ENCODE results near the gene ST8SIA4.

Gene ST8SIA4

GRCh38 chr5:100867039-100867562 is 36.0 kb downstream of the ST8SIA4 start:
- DNase-seq, result no peak

GRCh38 chr5:100864931-100865330 is 38.2 kb downstream of the ST8SIA4 start:
- no peak for DNase-seq

- no peak for DNase-seq
These were observed 39.3 kb downstream of the ST8SIA4 start for GRCh38 chr5:100863739-100864138.

DNA sequence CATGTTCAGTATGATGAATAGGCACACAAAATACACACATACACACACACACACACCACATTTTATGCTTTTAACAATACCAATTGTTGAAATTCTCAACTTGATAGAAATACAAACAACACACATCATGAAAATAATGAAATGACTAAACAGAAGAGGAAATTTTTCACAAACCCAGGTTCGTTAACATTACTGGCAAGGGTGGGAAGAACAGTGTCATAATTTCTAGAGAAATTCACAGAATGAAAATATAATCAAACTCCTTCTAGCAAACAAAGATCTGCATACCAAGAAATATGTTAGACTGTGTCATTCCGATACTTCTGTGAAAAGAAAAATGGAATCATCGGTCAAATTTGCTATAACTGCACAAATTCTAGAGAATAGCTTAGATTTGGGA is 41.9 kb downstream of the ST8SIA4 start:
- no peak for DNase-seq

GRCh38 chr5:100860407-100860806 is 42.7 kb downstream of the ST8SIA4 start:
- DNase-seq, result peak in 1 of 2 experiments; percentile 26

DNA sequence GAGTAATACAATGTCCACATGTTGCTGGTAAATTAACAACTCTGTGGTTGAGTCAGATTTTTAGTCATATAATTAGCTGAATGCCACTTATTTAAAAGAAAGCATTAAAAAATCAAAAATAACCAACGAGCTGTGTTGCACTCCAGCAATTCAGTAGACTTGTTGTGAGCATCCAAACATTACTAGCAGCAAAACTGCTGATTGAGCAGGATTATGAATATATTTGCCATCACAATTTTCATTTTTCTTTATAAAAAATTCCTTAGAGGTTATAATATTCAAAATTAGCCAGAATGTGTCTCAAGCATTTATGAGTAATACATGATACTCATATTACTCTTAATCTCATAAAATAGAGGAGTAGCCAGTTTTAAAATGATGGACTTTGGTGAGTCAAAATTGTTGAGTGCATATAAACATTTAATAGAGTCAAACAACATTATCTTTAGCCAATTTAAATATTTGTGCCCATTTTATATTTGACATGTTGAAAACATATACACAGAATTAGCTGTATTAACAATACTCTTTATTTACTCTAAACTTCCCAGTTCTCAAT is 44.0 kb downstream of the ST8SIA4 start:
- no peak for DNase-seq

- DNase-seq, result no peak
These were observed 46.6 kb downstream of the ST8SIA4 start for GRCh38 chr5:100856462-100856861.

DNA sequence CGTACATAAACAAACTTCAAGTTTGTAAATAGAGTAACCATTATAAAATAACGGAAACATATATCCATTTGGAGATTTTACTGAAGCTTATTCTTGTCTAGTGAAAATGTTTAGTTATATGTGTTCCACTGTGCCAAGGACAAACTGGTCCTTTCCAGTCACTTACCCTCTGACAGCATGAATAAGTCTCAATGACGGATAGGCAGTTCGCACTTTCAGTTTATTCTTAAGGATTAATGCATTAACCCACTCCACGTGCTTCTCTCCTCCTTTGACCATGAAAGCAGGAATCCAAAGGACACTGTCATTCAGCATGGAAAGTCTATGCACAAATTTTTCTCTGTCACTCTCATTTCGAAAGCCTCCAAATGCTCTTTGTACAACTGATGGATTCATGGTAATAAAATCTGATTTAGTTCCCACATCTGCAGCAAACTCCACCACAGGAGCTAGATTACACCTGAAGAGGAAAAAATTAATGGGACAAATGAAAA is 47.1 kb downstream of the ST8SIA4 start:
- DNase-seq, result no peak

DNA sequence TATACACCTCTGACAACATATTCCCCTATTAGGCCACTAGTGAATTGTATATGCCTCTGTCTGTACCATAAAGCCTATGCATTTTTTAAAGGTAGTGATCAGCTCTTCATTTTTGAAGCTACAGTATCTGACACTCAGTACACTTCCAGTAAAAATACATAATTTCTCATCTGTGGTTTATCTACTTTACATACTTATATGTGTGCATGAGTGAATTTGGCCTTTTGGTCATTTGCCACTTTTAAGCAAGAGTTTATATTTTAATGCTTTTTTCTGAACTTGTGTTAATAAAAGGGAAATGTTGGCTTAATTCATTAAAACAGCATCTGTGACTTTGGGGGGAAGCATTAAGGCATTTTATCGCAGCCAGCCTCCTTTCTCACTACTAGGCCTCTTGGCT is 47.8 kb downstream of the ST8SIA4 start:
- DNase-seq, result no peak

- no peak for DNase-seq
These were observed 48.5 kb downstream of the ST8SIA4 start for GRCh38 chr5:100854591-100854990.

GRCh38 chr5:100853582-100853981 is 49.5 kb downstream of the ST8SIA4 start:
- DNase-seq, result no peak

DNA sequence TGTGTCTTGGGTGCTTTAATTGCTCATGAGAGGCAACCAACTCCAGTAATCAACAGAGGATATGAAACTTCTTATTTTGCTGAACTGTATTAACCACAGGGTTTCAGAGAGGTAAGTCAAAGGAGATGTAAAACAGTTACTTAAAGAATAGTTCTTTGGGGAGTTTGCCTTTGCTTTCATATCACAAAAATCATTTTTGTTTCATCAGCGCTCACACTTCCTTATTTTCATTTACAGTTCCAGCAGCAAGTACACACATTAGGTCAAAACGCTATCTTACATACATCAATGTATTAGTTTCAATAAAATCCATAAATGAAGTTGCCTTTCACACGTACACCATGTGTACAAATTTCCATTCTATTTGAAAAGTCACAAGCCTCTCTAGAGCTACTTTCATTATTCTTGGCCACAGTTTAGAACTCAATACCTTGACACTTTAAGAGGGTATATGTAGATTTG is 50.1 kb downstream of the ST8SIA4 start:
- no peak for DNase-seq

- no peak for DNase-seq
These were observed 51.0 kb downstream of the ST8SIA4 start for GRCh38 chr5:100852051-100852450.

GRCh38 chr5:100846772-100847171 is 56.3 kb downstream of the ST8SIA4 start:
- no peak for DNase-seq

GRCh38 chr5:100842080-100842479 is 61.0 kb downstream of the ST8SIA4 start:
- no peak for DNase-seq

DNA sequence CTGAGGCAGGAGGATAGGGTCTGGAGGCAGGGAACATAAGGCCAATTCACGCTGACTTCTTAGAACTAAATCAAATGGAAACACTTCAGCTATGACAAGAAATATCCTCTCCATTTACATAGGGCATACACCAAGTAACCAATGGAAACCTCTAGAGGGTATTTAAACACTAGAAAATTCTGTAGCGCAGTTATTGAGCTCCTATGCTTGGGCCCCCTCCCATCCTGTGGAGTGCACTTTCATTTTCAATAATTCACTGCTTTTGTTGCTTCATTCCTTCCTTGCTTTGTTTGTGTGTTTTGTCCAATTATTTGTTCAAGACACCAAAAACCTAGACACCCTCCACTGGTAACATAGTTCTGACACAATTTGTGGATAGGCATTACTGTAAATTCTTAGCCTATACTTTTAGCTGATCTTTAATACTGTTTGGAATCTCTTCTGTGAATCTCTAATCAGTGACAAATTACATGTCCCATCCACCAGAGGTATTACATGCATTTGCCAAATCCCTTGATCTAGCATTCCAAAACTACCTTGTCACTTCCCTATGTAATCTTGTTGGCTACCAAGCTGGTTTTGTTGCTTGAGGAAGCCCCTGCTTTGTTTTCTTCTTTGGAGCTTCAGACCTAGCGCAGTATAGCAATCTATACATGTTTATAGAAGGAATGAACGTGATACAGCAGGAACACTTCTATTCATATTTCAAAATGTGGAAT is 61.6 kb downstream of the ST8SIA4 start:
- DNase-seq, result no peak

- DNase-seq, result no peak
These were observed 62.3 kb downstream of the ST8SIA4 start for GRCh38 chr5:100840789-100841188.

GRCh38 chr5:100840370-100840769 is 62.7 kb downstream of the ST8SIA4 start:
- DNase-seq, result peak in 1 of 2 experiments; percentile 32

DNA sequence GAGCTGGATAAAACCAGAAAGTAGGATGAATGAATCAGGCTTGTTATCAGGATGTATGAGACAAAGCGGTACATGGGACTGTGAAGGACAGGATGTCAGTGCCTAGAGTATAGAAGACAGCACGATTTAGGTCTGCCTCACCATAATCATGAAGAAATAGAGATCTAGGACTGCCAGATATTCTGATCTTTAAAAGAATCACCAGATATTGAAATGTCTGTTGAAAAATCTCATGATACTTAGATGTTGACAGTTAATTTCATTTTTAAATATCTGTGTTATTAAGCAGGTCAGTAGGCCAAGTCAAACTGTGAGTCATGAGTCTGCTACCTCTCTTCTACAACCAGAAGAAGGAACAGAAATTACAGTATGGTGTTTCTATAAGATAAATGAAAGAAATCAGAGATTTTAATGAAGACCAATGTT is 65.0 kb downstream of the ST8SIA4 start:
- DNase-seq, result no peak

GRCh38 chr5:100834519-100834918 is 68.6 kb downstream of the ST8SIA4 start:
- DNase-seq, result no peak

DNA sequence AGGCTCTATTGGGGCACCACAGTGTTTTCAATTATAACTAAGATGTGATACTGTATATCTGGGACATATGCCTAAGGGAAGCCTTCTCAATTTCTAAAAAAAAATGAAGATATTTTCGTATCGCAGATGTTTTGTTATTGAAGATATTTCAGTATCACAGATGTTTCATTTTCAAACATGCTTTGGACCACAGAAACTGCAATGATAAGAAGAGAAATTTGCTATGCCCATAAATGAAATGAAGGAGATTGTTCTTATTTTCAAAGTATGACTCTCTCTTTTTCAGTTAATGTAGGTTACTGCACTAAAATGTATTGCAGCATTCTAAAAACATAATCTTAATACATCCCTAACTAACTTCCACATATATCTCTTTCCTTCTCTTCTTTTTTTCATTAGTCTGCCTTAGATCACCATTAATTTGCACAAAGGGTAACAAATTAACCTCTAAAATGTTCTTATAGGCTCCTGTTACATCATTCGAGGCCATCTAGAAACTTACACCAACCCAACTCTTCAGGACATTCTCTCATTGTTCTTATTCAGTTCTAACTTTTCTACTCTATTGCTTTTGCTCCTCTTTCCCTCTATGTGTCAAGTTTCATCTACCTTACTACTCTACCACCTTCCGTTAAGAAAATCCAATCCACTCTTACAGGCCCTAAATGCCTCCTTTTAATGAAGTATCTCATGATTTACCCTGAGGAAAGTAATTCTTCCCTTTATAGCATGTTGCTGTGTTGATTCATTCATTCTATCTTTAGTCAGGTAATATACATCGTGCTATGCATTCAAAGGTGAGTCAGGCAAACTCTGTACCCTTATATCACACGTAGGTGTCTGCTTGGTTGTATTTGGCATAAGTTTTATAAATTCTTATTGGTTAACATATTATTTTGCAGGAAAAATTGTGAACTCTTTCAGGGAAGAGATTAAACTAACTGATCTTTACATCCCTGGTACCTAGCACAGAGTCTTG is 70.5 kb downstream of the ST8SIA4 start:
- no peak for DNase-seq

- no peak for DNase-seq
These were observed 74.2 kb downstream of the ST8SIA4 start for GRCh38 chr5:100828898-100829356.

Measured in activated CD4-positive, alpha-beta T cell treated with anti-CD3 and anti-CD28 coated beads, Interleukin-2, amount 50 U/mL, for 48 hours (primary cell).